Mesenchymal stem cell (in vitro differentiated cells and primary cell): ENCODE results near the gene LRP1.

Experiments
- DNase-seq: peaks from one replicate; pipeline ENCODE4 v3.0.0-alpha.2; 2013
- H2AFZ ChIP-seq: one replicate; pipeline ENCODE4 v1.6.1; 2013; ENCODE audit warnings: low read depth, mild to moderate bottlenecking, control low read depth, inconsistent platforms, low read length, moderate library complexity
- H2AK5ac ChIP-seq: 2 replicates; pipeline ENCODE4 v1.6.1; 2013; ENCODE audit warnings: low read length, moderate library complexity, mild to moderate bottlenecking, inconsistent platforms; ENCODE audit not compliant: severe bottlenecking
- H2BK120ac ChIP-seq: one replicate; pipeline ENCODE4 v1.6.1; 2013; ENCODE audit warnings: low read depth, mild to moderate bottlenecking, inconsistent platforms, low read length, moderate library complexity
- H2BK12ac ChIP-seq, 2 experiments: one replicate each; pipeline ENCODE4 v1.6.1; 2013; ENCODE audit warnings: inconsistent platforms in 2 of 2, low read length in 2 of 2, mild to moderate bottlenecking in 2 of 2, moderate library complexity in 2 of 2, control low read depth in 1 of 2
- H2BK15ac ChIP-seq: one replicate; pipeline ENCODE4 v1.6.1; 2013; ENCODE audit warnings: mild to moderate bottlenecking, low read depth, inconsistent platforms; ENCODE audit not compliant: poor library complexity, severe bottlenecking
- H2BK5ac ChIP-seq: 2 replicates; pipeline ENCODE4 v1.6.1; 2013; ENCODE audit warnings: low read depth, mild to moderate bottlenecking, low read length, control low read depth, inconsistent platforms; ENCODE audit not compliant: poor library complexity, severe bottlenecking
- H3K14ac ChIP-seq, 2 experiments: one replicate each; pipeline ENCODE4 v1.6.1; 2013; ENCODE audit warnings: inconsistent platforms in 2 of 2, low read length in 2 of 2, control low read depth in 1 of 2, mild to moderate bottlenecking in 1 of 2, moderate library complexity in 1 of 2
- H3K18ac ChIP-seq, 2 experiments: one replicate each; pipeline ENCODE4 v1.6.1; 2013; ENCODE audit warnings: inconsistent platforms in 2 of 2, low read length in 2 of 2, control low read depth in 1 of 2, low read depth in 1 of 2, mild to moderate bottlenecking in 1 of 2
- H3K23ac ChIP-seq, 2 experiments: one replicate each; pipeline ENCODE4 v1.6.1; 2013; ENCODE audit warnings: inconsistent platforms in 2 of 2, low read length in 2 of 2, mild to moderate bottlenecking in 2 of 2, moderate library complexity in 2 of 2, control low read depth in 1 of 2
- H3K27ac ChIP-seq: 2 replicates; pipeline ENCODE4 v1.5.1; 2013; ENCODE audit warnings: mild to moderate bottlenecking, moderate library complexity, low read length, control low read depth, inconsistent platforms; ENCODE audit not compliant: poor library complexity, severe bottlenecking
- H3K27me3 ChIP-seq, 2 experiments: 2 replicates each; pipeline versions ENCODE4 v1.6.1 to v1.7.0; 2013; ENCODE audit warnings: low read length in 2 of 2, mild to moderate bottlenecking in 2 of 2, moderate library complexity in 2 of 2, control low read depth in 1 of 2, inconsistent platforms in 1 of 2; ENCODE audit not compliant: control insufficient read depth in 1 of 2, insufficient read depth in 1 of 2
- H3K36me3 ChIP-seq, 2 experiments: 2 replicates each; pipeline versions ENCODE4 v1.6.1 to v1.7.0; 2013; ENCODE audit warnings: low read length in 2 of 2, control low read depth in 1 of 2, inconsistent platforms in 1 of 2, low read depth in 1 of 2, mild to moderate bottlenecking in 1 of 2; ENCODE audit not compliant: insufficient read depth in 2 of 2, control insufficient read depth in 1 of 2
- H3K4ac ChIP-seq, 2 experiments: one replicate each; pipeline ENCODE4 v1.6.1; 2013; ENCODE audit warnings: inconsistent platforms in 2 of 2, low read length in 2 of 2, mild to moderate bottlenecking in 2 of 2, moderate library complexity in 2 of 2, control low read depth in 1 of 2, low read depth in 1 of 2
- H3K4me1 ChIP-seq: 2 replicates; pipeline ENCODE4 v1.6.1; 2013; ENCODE audit warnings: low read depth, low read length, control low read depth; ENCODE audit not compliant: control insufficient read depth, insufficient read depth
- H3K4me2 ChIP-seq: 2 replicates; pipeline ENCODE4 v1.6.1; 2013; ENCODE audit warnings: low read length, mild to moderate bottlenecking, inconsistent platforms; ENCODE audit not compliant: poor library complexity, severe bottlenecking
- H3K4me3 ChIP-seq, 2 experiments: 2 replicates each; pipeline versions ENCODE4 v1.5.1 to v1.7.0; 2013; ENCODE audit warnings: low read length in 2 of 2, mild to moderate bottlenecking in 2 of 2, control low read depth in 1 of 2, low read depth in 1 of 2; ENCODE audit not compliant: insufficient read depth in 1 of 2
- H3K79me1 ChIP-seq: replicated peaks from 2 replicates; pipeline ENCODE4 v1.6.1; 2013; ENCODE audit warnings: mild to moderate bottlenecking, control low read depth, low read length, inconsistent platforms; ENCODE audit not compliant: poor library complexity, severe bottlenecking
- H3K9ac ChIP-seq: 2 replicates; pipeline ENCODE4 v1.7.0; 2013; ENCODE audit warnings: mild to moderate bottlenecking, low read length, moderate library complexity
- H3K9me3 ChIP-seq: 2 replicates; pipeline ENCODE4 v1.7.0; 2013; ENCODE audit warnings: mild to moderate bottlenecking, low read length; ENCODE audit not compliant: control insufficient read depth
- H4K8ac ChIP-seq: one replicate; pipeline ENCODE4 v1.6.1; 2013; ENCODE audit warnings: inconsistent platforms, mild to moderate bottlenecking, low read length, moderate library complexity
- H4K91ac ChIP-seq: one replicate; pipeline ENCODE4 v1.6.1; 2013; ENCODE audit warnings: mild to moderate bottlenecking, low read length, inconsistent platforms
- WGBS: methylation state at CpG from one replicate; pipeline ENCODE4 v1.1.7; 2013; ENCODE audit warnings: mixed read lengths; 5-methylcytosine and 5-hydroxymethylcytosine counted together

LRP1 gene

DNA sequence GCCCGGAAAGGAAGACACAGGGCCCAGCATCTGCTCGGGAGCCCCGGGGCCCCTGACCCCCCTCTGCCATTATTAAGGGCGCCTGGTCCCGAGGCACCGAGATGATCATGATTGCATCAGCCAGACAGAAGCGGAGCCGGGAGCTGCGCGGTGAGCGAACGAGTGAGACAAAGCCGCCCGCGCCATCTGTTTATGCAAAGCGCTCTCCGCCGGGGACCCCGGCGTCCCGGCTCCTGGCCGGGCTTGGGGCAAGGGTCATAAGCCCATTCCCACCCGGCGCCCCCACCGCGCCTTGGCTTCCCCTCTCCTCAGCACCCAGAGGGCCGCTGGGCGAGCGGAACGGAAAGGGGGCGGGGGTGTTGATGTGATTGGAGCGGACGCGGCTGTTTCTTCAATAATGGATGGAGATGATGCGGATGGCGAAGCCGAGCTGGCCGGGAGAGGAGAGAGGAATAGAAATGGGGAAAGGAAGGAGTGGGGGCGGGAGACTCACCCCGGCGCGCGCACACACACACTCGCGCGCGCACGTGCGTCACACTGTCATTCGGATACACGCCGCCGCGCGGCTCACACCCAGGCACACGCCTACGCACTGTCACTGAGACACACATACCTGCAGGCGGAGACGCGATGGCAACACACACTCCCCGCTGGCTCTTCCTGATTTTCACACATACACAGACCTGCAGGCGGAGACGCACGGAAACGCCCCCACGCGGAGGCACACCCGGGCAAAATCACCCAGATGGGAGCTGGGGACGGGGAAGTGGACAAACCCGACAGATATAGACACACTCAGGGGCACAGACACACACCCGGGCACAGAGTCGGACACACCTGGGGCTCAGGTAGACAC lies 112.0 kb downstream of the LRP1 start:
- H4K91ac ChIP-seq = peak overlapping the region; percentile 41
- no peak overlapping the region for H2BK5ac ChIP-seq
- H3K4ac ChIP-seq = peak overlapping the region; percentile 7 to 18
- H2BK12ac ChIP-seq = peak overlapping the region in 1 of 2 experiments; percentile 45
- WGBS = 2% methylated on average over 56 of the region's 72 CpGs
- peaks cover 48 to 86% of the 10 kb centered on the region in 2 experiments for H3K27me3 ChIP-seq
- peak; percentile 68 for DNase-seq
- peak overlapping the region; percentile 98 for H3K4me2 ChIP-seq
- peak overlapping the region; percentile 11 to 73 for H3K18ac ChIP-seq
- H3K4me1 ChIP-seq = peaks cover 48% of the 10 kb centered on the region
- H3K79me1 ChIP-seq = no peaks in the 10 kb centered on the region
- no peak overlapping the region for H2AK5ac ChIP-seq
- peaks cover 0 to 12% of the 10 kb centered on the region in 2 experiments for H3K36me3 ChIP-seq
- H3K14ac ChIP-seq = peak overlapping the region in 1 of 2 experiments; percentile 58
- H3K9ac ChIP-seq = peak overlapping the region; percentile 88
- peak overlapping the region; percentile 87 for H2BK120ac ChIP-seq
- peak overlapping the region; percentile 43 for H4K8ac ChIP-seq
- no peak overlapping the region for H3K27ac ChIP-seq
- H2AFZ ChIP-seq = peak overlapping the region; percentile 18
- H3K23ac ChIP-seq = no peak overlapping the region
- H3K4me3 ChIP-seq = peak overlapping the region; percentile 50 to 81
- H3K9me3 ChIP-seq = no peaks in the 10 kb centered on the region
- H2BK15ac ChIP-seq = peak overlapping the region; percentile 63

DNA sequence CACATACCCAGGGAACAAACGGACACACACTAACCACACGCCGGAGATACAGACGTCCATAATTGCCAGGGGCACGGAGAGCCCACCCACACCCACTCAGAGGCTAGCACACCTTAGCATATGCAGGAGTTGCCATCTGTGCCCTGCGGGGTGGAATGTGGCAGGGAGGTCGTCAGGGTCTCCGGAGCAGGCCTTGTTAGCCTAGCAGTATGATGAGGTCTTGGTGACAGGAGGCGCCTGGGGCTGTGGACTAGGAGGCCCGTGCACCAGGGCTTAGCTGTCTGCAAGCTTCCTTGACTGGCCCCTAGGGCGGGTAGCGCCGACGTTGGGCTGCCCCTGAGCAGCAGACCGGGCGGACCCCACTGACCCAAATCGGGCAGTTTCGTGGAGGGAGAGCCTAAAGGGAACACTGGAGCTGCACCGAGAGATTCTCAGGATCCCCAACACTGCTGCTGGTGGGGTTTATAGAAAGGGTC lies 112.7 kb downstream of the LRP1 start:
- Histone ChIP-seq H2AFZ (no peak overlapping the region), H2BK15ac (peak overlapping the region; percentile 63), H2AK5ac (no peak overlapping the region), H3K4me1 (peaks cover 47% of the 10 kb centered on the region), H3K27ac (no peak overlapping the region), H4K91ac (peak overlapping the region; percentile 14), H3K9me3 (no peaks in the 10 kb centered on the region), H3K79me1 (no peaks in the 10 kb centered on the region), H2BK5ac (no peak overlapping the region), H3K23ac (no peak overlapping the region), H3K9ac (peak overlapping the region; percentile 88), H4K8ac (no peak overlapping the region), H3K4me2 (peak overlapping the region; percentile 98), H3K4ac (no peak overlapping the region), H3K4me3 (peak overlapping the region in 1 of 2 experiments; percentile 81), H2BK120ac (no peak overlapping the region), H3K36me3 (peaks cover 0 to 5% of the 10 kb centered on the region in 2 experiments), H3K14ac (no peak overlapping the region), H3K27me3 (peaks cover 48 to 84% of the 10 kb centered on the region in 2 experiments), H3K18ac (no peak overlapping the region), H2BK12ac (no peak overlapping the region)
- 11% methylated on average over 18 of the region's 19 CpGs for WGBS
- peak; percentile 56 for DNase-seq

DNA sequence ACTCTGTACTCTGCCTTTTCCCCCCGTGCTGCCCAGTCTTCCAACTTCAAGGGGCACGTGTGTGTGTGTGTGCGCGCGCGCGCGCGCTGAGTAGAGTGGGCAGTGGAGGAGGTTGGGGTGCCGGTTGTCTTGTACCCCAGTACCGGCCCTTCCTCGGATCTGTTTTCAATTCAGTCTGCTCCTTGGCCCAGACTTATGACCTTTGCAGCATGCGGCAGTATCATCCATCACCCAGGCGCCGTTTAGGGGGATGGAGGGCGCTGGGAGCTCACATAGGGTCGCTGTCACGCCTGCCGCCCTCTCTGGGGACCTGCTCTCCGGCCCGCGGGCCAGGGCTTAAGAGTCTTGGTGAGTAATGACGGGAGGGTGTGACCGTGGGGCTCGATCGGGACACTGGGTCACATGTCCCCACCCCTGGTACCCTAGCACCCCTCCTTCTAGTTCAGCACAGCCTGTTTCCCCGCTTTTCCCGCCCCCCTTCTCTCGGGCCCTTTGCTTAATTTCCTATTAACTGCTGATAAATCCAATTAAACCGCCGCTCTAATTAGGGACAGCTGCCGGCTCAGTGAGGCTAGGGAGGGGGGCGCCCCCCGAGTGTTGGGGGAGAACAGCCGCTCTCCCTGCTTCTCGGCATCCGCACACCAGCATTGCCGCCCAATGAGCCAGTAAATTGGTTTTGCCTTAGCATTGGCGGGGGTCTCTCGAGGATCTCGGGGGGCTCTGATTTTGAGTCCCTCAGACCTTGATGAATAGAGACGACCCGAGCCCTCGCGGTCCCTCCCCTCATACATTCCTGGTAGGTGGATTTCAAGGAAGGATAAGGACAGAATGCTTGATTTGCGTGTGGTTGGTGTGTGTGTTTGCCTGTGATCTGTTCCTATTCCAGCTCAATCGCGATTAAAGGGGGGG lies 113.4 kb downstream of the LRP1 start:
- Histone ChIP-seq H4K8ac (no peak overlapping the region), H2BK5ac (no peak overlapping the region), H2AFZ (no peak overlapping the region), H3K18ac (no peak overlapping the region), H2BK120ac (no peak overlapping the region), H3K36me3 (no peaks in the 10 kb centered on the region), H3K23ac (no peak overlapping the region), H3K4me1 (peaks cover 47% of the 10 kb centered on the region), H3K27ac (no peak overlapping the region), H3K9me3 (no peaks in the 10 kb centered on the region), H2AK5ac (no peak overlapping the region), H3K27me3 (peaks cover 48 to 77% of the 10 kb centered on the region in 2 experiments), H3K79me1 (no peaks in the 10 kb centered on the region), H4K91ac (no peak overlapping the region), H3K4me2 (no peak overlapping the region), H2BK12ac (no peak overlapping the region), H2BK15ac (no peak overlapping the region), H3K4me3 (no peak overlapping the region), H3K14ac (no peak overlapping the region), H3K9ac (peak overlapping the region; percentile 88), H3K4ac (no peak overlapping the region)
- peak; percentile 32 for DNase-seq
- 18% methylated on average over 24 of the region's 48 CpGs for WGBS

DNA sequence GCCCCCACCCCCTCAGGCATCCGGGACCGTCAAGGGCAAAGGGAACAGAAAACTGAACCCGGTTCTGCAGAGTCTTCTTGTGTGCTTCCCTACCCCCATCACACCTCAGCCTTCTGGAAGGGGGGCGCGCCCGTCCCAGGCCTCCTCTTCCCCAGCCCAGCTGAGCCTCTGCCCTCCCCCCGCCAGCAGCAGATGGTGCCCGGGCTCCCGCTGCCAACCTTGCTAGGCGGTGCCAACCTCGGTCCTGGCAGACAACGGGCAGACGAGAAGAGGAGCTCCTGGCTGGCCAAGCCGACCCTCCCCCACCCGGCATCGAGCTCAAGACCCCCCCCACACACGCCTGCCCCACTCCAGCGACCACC lies 114.0 kb downstream of the LRP1 start:
- Histone ChIP-seq H3K27ac (no peak overlapping the region), H3K9me3 (no peaks in the 10 kb centered on the region), H2AK5ac (no peak overlapping the region), H3K9ac (no peak overlapping the region), H3K14ac (no peak overlapping the region), H3K4me1 (peaks cover 47% of the 10 kb centered on the region), H3K4ac (no peak overlapping the region), H2BK5ac (no peak overlapping the region), H3K4me3 (no peak overlapping the region), H2AFZ (no peak overlapping the region), H2BK12ac (no peak overlapping the region), H2BK120ac (no peak overlapping the region), H3K18ac (no peak overlapping the region), H2BK15ac (no peak overlapping the region), H3K27me3 (peaks cover 42 to 70% of the 10 kb centered on the region in 2 experiments), H3K4me2 (peak overlapping the region; percentile 69), H3K23ac (no peak overlapping the region), H3K36me3 (no peaks in the 10 kb centered on the region), H4K91ac (no peak overlapping the region), H4K8ac (no peak overlapping the region), H3K79me1 (no peaks in the 10 kb centered on the region)
- DNase-seq = no peak
- 8% methylated on average over 18 of the region's 18 CpGs for WGBS
